NCI-H1417 (cell line): Measurements from ENCODE around the gene ZNF276.
"Not testable (repeated sequence)": the region's sequence is repeated elsewhere in the genome, so short reads cannot be mapped to it uniquely, and the experiment has no call there.

ENCODE experiments used
- DNase-seq, 3 experiments: peaks; one replicate each; lab custom pipeline; 2025; lab: John Stamatoyannopoulos, UW

The ZNF276 gene

GRCh38 chr16:89696670-89697128 is 24.6 kb upstream of the ZNF276 start:
- peak in 1 of 3 experiments; percentile 35 for DNase-seq

DNA sequence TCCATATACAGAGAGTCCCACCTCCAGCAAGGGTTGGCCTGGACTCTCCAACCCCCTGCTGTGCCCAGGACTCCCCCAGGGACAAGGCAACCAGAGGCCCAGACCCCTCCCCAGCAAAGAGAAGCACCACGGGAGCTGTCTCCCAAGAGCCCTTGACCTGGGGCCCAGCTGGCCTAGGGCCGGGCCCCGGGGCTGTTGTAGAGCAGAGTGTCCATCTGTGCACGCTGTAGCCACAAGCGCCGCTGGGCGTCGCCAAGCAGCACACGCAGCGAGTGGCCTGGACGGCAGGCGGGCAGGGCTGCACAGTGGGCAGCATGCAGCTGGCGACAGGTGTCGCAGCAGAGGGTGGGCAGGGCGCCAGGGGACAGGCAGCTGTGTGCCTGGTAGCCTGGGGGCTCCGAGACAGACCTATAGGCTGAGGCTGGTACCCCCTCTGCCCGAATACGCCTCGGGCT is 24.1 kb upstream of the ZNF276 start:
- DNase-seq, result peak in 2 of 3 experiments; percentile 83 to 92

DNA sequence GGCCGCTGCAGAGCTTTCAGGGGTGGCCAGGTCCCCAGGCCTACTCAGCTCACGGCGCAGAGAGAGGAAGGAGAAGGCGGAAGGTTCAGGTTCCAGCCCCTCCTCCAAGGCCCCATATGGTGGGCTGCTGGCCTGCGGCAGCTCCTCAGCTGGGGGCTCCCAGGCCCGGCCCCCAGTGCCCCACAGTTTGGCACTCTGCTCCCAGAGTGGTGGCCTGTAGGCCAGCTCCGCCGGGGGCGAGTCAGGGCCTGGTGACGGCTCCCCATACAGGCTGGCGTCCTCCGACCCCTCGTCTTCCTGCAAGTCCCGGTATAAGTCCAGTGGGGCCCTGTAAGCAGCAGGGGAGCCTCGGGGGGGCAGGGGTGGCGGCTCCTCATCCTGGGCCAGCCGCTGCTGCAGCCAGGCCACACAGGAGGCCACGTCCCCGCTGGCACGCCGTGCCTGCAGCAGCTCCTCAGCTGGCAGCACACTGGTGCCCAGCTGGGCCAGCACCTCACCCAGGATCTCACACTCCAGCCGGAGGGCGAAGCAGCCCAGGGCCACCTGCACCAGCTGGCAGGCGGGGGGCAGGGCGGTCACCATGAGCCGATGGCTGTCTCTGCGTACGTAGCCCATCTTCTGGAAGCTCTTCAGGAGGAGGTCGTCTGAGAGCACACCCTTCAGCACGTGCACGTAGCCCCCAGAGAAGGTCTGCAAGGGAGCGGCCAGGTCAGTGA is 23.6 kb upstream of the ZNF276 start:
- peak in 2 of 3 experiments; percentile 73 to 84 for DNase-seq

DNA sequence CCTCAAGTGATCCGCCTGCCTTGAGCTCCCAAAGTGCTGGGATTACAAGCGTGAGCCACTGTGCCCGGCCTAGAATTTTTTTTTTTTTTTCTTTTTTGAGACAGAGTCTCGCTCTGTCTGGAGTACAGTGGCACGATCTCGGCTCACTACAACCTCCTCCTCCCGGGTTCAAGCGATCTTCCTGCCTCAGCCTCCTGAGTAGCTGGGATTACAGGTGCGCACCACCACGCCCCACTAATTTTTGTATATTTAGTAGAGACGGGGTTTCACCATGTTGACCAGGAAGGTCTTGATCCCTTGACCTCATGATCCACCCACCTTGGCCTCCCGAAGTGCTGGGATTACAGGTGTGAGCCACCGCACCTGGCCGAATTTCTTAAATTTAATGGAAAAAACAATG is 22.6 kb upstream of the ZNF276 start:
- not testable (repeated sequence) for DNase-seq

GRCh38 chr16:89699629-89700099 is 21.7 kb upstream of the ZNF276 start:
- DNase-seq, result not testable (repeated sequence)

- DNase-seq, result peak; percentile 95 to 99 (median 98)
Observed at GRCh38 chr16:89700100-89700648, 21.2 kb upstream of the ZNF276 start.

DNA sequence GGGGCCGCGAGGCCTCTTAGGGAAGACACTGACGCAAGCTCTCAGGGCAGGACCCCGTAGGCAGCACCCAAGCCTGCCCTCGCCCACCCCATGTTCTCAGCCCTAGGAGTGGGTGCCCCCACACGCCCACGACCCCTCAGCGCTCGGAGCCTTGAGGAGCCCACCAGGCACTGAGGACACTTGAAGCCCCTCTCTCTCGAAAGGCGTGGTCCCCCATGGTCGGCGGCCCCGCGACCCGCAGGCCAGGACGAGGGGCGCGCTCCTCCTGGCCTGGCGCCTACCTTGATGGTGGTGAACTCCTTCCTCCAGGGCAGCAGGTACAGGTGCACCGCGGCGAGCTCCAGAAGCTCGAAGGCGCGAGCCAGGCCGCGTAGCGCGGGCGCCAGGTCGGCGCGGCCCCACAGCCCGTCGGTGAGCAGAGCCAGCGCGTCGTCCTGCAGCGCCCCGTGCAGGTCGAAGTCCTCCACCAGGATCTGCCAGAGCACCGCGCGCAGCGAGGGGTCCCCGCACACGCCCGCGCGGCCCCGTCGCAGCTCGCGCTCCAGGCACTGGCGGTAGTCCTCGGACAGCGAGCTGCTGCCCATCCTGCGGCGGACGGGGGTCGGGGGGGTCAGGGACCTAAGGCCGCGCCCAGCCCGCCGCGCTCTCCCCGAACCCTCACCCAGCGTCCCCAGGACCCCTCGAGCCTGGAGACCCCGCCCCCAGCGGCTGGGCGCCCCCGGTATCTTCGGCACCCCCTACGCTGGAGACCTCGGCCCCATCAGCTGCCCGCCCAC is 20.5 kb upstream of the ZNF276 start:
- peak; percentile 46 to 67 (median 62) for DNase-seq

DNA sequence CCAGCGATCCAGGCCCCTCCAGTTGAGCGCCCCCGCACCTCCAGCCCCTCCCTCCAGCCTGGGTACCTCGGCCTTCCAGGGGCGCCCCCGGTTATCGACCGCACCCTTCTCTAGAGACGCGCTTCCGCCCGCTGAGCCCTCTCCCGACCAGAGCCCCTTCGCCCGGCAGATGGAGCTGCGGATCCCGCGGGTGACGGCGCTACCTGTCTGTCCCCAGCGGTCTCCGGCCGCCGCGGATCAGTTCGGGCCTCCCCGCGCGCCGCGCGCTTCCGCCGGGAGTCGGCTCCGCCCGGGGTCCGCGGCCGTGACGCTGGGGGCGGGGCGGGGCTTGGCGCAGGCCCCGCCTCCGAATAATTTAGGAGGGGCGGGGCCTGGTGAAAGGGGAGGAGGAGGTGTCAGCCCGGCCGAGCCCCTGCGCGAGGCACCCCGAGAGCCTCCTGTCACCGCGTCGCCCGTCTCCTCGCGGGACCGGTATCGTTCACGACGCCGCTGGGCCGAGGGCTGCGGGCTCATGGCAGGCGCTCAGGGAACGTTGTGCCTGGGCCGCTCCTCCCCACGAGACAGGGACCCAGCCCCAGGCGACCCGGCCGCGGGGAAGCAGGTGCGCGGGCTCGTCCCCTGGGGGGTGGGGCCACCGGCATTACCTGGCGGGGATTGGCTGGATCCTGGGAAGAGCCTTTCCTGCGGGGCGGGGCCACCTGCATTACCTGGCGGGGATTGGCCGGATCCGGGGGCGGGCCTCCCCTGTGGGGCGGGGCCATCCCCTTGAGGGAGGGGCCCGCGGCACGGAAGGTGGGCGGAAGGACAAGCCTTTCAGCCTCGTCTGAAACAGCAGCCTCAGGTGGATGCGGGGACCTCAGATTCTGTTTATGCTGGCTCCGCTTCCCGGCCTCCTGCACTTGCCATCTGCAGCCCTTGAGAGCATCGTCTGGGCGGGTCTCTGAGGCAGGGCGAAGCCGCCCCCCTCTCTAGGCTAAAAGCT is 19.6 kb upstream of the ZNF276 start, which contains the start of gene SPATA2L:
Gene SPATA2L (minus strand): TSS at position 281 of the 982 bp plus-strand sequence. CDS start 473 bp downstream, outside the sequence.
- DNase-seq, result peak; percentile 88 to 98 (median 97)

GRCh38 chr16:89704281-89704680 is 17.1 kb upstream of the ZNF276 start:
- DNase-seq, result no peak

GRCh38 chr16:89705006-89705405 is 16.3 kb upstream of the ZNF276 start:
- no peak for DNase-seq

DNA sequence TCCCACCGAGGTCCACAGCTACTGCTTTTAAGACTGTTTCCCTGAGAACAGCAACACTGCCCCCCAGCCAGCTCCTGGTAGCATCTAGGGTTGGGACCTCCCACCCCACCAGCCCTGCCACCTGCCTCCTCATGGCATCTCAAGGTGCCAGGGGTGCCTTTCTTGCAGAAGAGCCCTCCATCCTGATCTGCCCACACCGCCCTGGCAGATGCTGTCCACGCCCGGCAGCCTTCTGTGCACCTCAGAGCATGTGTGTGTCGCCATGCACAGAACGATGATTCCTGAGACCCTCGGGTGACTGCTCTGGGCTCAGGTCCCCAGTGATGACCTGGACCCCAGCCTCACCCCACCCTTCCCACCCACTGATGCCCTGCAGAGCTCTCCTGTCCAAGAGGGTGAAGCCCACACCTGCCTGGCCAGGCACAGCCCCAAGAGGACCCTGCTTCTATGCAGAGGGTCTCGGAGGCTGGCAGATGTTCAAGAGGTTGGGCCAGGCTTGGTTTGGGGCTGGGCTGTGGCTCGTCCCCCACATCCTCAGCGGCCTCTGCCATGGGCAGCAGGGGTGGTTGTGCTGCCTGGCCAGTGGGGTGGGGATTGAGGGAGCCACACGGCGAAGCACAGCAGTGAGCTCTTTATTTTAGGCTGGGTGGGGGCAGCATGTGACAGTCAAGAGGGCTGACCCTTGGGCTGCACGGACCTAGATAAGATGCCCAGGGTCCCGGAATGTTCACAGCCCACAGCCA is 14.6 kb upstream of the ZNF276 start:
- DNase-seq, result no peak

DNA sequence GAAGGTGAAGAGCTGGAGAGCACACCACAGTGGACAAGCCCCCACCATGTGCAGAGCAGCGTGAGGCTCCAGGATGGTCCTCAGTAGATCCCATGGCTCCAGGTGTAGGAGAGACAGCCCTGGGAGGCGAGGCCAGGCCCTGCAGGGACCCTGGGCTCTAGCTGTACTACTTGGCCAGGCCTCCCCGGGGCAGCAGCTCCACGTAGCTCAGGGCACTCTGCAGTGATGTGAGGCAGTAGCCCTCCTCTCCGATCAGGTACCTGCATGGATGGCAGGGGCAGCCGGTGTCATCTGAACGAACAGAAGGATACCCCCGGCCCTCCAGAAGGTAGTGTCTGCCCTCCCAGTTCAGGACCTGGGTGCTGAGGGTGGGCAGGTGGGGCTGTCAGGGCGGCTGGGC is 13.6 kb upstream of the ZNF276 start:
- no peak for DNase-seq

DNA sequence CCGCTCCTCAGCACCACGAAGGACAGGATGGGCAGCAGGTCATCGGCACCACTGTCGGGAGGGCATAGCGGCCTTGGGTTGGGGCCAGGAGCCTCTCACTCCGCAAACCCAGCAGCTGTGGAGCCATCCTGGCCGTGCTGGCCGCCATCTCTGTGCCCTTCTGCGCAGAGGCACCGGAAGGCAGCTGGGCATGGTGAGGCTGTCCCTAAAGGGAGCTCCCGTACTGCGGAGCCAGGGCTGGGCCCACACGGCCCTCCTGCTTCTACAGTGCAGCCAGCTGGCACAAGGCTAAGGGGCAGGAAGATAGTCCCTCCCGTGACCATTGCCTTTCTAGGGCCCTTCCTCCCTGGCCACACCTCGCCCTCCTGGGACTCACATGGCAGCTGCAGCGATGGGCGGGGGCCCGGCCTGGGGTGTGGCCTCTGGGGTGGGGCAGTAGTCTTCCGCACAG is 12.8 kb upstream of the ZNF276 start:
- DNase-seq, result no peak

DNA sequence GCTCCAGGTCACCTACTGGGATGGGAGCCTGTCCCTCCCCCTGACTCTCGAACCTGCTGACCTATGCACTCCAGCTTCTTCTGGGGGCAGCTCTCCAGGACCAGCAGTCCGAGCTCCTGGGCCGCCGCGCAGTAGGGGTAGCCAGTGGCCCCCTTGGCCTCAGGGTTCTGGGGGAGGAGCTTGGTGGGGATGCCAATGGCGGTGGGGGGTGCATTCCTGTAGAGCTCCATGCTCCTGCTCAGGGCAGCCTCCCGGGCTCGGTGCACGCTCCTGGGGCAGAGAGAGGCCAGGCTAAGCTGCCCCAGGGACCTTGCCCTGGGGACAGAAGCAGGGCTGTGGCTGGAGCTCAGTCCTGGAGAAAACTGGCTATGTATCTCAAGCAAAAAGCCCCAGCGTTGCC is 12.2 kb upstream of the ZNF276 start:
- DNase-seq, result no peak

DNA sequence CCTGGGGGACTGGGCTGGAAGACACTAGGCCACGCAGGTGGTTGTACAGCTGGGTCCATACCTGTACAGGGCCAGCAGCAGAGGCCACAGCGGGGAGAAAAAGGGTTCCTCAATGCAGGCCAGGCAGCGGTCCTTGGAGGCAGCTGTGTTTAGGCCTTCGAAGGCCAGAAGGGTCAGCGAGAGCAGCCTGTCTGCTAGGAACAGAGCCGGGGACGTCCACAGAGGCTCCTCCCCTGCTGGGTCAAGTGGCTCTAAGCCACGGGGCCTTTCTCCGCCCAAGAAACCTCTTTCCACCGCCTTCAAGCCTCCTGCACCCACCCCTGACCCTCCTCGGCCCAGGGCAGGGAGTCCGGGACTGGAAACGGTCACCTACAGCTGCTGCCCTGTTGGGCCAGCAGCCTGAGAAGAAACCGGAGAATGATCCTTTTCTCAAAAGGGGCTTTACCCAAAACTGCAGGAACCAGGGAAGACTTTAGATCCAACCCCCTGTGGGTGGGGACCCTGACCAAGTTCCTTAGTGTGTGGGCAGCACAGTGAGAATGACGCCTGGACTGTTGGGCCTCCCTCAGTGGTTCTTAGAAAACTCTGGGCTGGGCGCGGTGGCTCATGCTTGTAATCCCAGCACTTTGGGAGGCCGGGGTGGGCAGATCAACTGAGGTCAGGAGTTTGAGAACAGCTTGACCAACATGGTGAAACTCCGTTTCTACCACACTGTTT is 11.5 kb upstream of the ZNF276 start:
- DNase-seq, result no peak

- DNase-seq, result no peak
Observed at GRCh38 chr16:89710709-89711564, 10.4 kb upstream of the ZNF276 start.

GRCh38 chr16:89711601-89712273 is 9.6 kb upstream of the ZNF276 start:
- DNase-seq, result peak in 2 of 3 experiments; percentile 44 to 65

- DNase-seq, result peak in 1 of 3 experiments; percentile 46
Observed at GRCh38 chr16:89712274-89712781, 9.0 kb upstream of the ZNF276 start.
